HepG2 (cell line): ENCODE measurements around the gene PAPOLA. TPM values are rescaled to one million over a fixed set of nuclear protein-coding genes. Genes with fewer than 3 reads are reported as not detected.

Source experiments
- ATAC-seq: fragments of 200-7000 bp; cut with Tn5 transposase; 3 replicates; pipeline ENCODE4 v1.9.1; 2020; ENCODE audit warnings: mild to moderate bottlenecking, moderate library complexity
- BruUV-seq: library from RNA; stranded (reverse); fragments of 400-500 nt; replicated peaks from 2 replicates; lab custom pipeline; 2021; lab: Mats Ljungman, UMichigan
- CTCF ChIA-PET: fragments of 300-600 bp; formaldehyde crosslinking; extraction: SDS; loops from one replicate; lab custom pipeline; 2021; ENCODE audit warnings: low total read pairs, inconsistent platforms, low intra/inter-chr PET ratio; lab: Yijun Ruan, JAX
- POLR2A ChIA-PET: fragments of 350-600 bp; sonication (Branson Sonifier 250); formaldehyde crosslinking; loops from one replicate; lab custom pipeline; 2020; ENCODE audit warnings: antibody characterized with exemption, inconsistent platforms; lab: Yijun Ruan, JAX
- DNase-seq: peaks from one replicate; pipeline ENCODE4 v3.0.0-alpha.2; 2015; ENCODE audit warnings: low spot score
- FAIRE-seq: peaks from 3 replicates; lab custom pipeline; 2011; peaks lifted over from hg19 to GRCh38; lab: Jason Lieb, UNC
- H2AFZ ChIP-seq: one replicate; pipeline ENCODE4 v1.6.1; 2011; ENCODE audit warnings: low read length, inconsistent platforms
- H3K27ac ChIP-seq: fragments of 300-600 bp; 3 replicates; pipeline ENCODE4 v1.8.0; 2011; ENCODE audit warnings: mixed run types, mild to moderate bottlenecking, mixed read lengths, low read length, inconsistent platforms; ENCODE audit not compliant: insufficient read depth; ENCODE audit errors: extremely low read length
- H3K27me3 ChIP-seq, 2 experiments: fragments of 200-600 bp in 1 of 2; 2 replicates in 1 of 2; 3 replicates in 1 of 2; pipeline versions ENCODE4 v1.6.0 to v1.8.0; 2011; ENCODE audit warnings: low read length in 2 of 2, mild to moderate bottlenecking in 2 of 2, moderate library complexity in 2 of 2, inconsistent platforms in 1 of 2; ENCODE audit not compliant: insufficient read depth in 2 of 2, control insufficient read depth in 1 of 2
- H3K36me3 ChIP-seq, 2 experiments: fragments of 200-600 bp in 1 of 2; replicated peaks in 1 of 2; 2 replicates in 1 of 2; 3 replicates in 1 of 2; pipeline versions ENCODE4 v1.5.1 to v1.8.0; 2011; ENCODE audit warnings: low read length in 2 of 2, inconsistent platforms in 1 of 2; ENCODE audit not compliant: insufficient read depth in 2 of 2, control insufficient read depth in 1 of 2
- H3K4me1 ChIP-seq: 2 replicates; pipeline ENCODE4 v1.5.1; 2012; ENCODE audit warnings: low read length, inconsistent platforms; ENCODE audit not compliant: insufficient read depth
- H3K4me2 ChIP-seq: 2 replicates; pipeline ENCODE4 v1.6.0; 2011; ENCODE audit warnings: low read depth, low read length, inconsistent platforms
- H3K4me3 ChIP-seq, 3 experiments: fragments of 200-600 bp in 1 of 3; sonication (generic), shearing (Covaris generic) in 1 of 3; replicated peaks in 1 of 3; 2 replicates each; pipeline ENCODE4 v1.5.1; 2011 to 2016; ENCODE audit warnings: low read length in 3 of 3, inconsistent platforms in 2 of 3, low read depth in 2 of 3, mild to moderate bottlenecking in 2 of 3, control low read depth in 1 of 3, mixed read lengths in 1 of 3; ENCODE audit not compliant: insufficient read depth in 1 of 3
- H3K79me2 ChIP-seq: one replicate; pipeline ENCODE4 v1.6.1; 2011; ENCODE audit warnings: low read length, inconsistent platforms; ENCODE audit not compliant: insufficient read depth
- H3K9ac ChIP-seq: 2 replicates; pipeline ENCODE4 v1.6.0; 2011; ENCODE audit warnings: mild to moderate bottlenecking, low read depth, low read length, inconsistent platforms; ENCODE audit not compliant: insufficient read depth
- H3K9me3 ChIP-seq: 2 replicates; pipeline ENCODE4 v1.5.1; 2012; ENCODE audit warnings: mild to moderate bottlenecking, low read length
- H4K20me1 ChIP-seq: 2 replicates; pipeline ENCODE4 v1.6.0; 2011; ENCODE audit warnings: inconsistent platforms, mild to moderate bottlenecking, low read length, moderate library complexity; ENCODE audit not compliant: insufficient read depth
- ARNT2 ChIP-seq: sonication (generic); formaldehyde crosslinking; IDR thresholded peaks from 2 replicates; pipeline ENCODE4 v1.8.0; 2022; ENCODE audit warnings: mild to moderate bottlenecking, low read depth, missing genetic modification reagents, moderate library complexity
- ARNTL ChIP-seq: sonication (generic); formaldehyde crosslinking; IDR thresholded peaks from 2 replicates; pipeline ENCODE4 v1.4.0; 2020; ENCODE audit warnings: mild to moderate bottlenecking, missing genetic modification reagents
- HHEX ChIP-seq: IDR thresholded peaks from 2 replicates; pipeline ENCODE4 v1.6.1; 2016; ENCODE audit warnings: control low read depth
- HOXD1 ChIP-seq: sonication (generic); formaldehyde crosslinking; IDR thresholded peaks from 2 replicates; pipeline ENCODE4 v1.5.0; 2020; ENCODE audit warnings: missing genetic modification reagents
- KDM5B ChIP-seq: sonication (generic); formaldehyde crosslinking; IDR thresholded peaks from 2 replicates; pipeline ENCODE4 v1.4.0; 2020; ENCODE audit warnings: missing genetic modification reagents, mild to moderate bottlenecking, borderline replicate concordance
- MXD4 ChIP-seq: IDR thresholded peaks from 2 replicates; pipeline ENCODE4 v1.6.1; 2016; ENCODE audit warnings: mild to moderate bottlenecking, missing biosample characterization, missing genetic modification reagents
- NAIF1 ChIP-seq: sonication (generic); formaldehyde crosslinking; IDR thresholded peaks from 2 replicates; pipeline ENCODE4 v1.5.0; 2020; ENCODE audit warnings: mild to moderate bottlenecking, missing genetic modification reagents, borderline replicate concordance
- SMAD9 ChIP-seq: sonication (generic); formaldehyde crosslinking; IDR thresholded peaks from 2 replicates; pipeline ENCODE4 v1.5.1; 2020; ENCODE audit warnings: mild to moderate bottlenecking, missing genetic modification reagents
- SMYD3 ChIP-seq: sonication (generic); formaldehyde crosslinking; IDR thresholded peaks from 2 replicates; pipeline ENCODE4 v1.8.1; 2023; ENCODE audit warnings: mild to moderate bottlenecking, missing genetic modification reagents
- STAT5B ChIP-seq: sonication (generic); formaldehyde crosslinking; IDR thresholded peaks from 2 replicates; pipeline ENCODE4 v1.4.0; 2020; ENCODE audit warnings: missing genetic modification reagents
- YEATS2 ChIP-seq: sonication (generic); formaldehyde crosslinking; IDR thresholded peaks from 2 replicates; pipeline ENCODE4 v1.4.0; 2020; ENCODE audit warnings: missing genetic modification reagents, borderline replicate concordance
- ZNF383 ChIP-seq: sonication (generic); formaldehyde crosslinking; IDR thresholded peaks from 2 replicates; pipeline ENCODE4 v1.4.0; 2020; ENCODE audit warnings: missing genetic modification reagents, mild to moderate bottlenecking, borderline replicate concordance
- ZNF484 ChIP-seq: sonication (generic); formaldehyde crosslinking; IDR thresholded peaks from 2 replicates; pipeline ENCODE4 v1.5.1; 2020; ENCODE audit warnings: mild to moderate bottlenecking, low read depth, missing genetic modification reagents, borderline replicate concordance
- ZSCAN20 ChIP-seq: sonication (generic); formaldehyde crosslinking; IDR thresholded peaks from 2 replicates; pipeline ENCODE4 v1.4.0; 2020; ENCODE audit warnings: missing genetic modification reagents, mild to moderate bottlenecking, borderline replicate concordance
- WGBS: methylation state at CpG from one replicate; pipeline ENCODE4 v1.1.6; 2017; ENCODE audit warnings: low lambda C conversion rate; 5-methylcytosine and 5-hydroxymethylcytosine counted together
- in situ Hi-C: cut with HindIII; loops from 2 replicates; pipeline ENCODE4 v1.10.0; 2017; ENCODE audit warnings: low pct_unique_long_range_greater_than_20kb; ENCODE audit not compliant: extremely low pct_ligation_motif_present
- intact Hi-C: fragments of 100-400 bp; cut with micrococcal nuclease; formaldehyde crosslinking; loops from one replicate; pipeline ENCODE4 v1.10.0; 2022; ENCODE audit not compliant: unreplicated experiment
- polyA plus RNA-seq, 8 experiments: library from polyadenylated mRNA; depleted of rRNA in 3 of 8; stranded (reverse) in 7 of 8; unstranded in 1 of 8; fragments of >200 nt; fragmentation: Illumina TruSeq in 4 of 8; extraction: Trizol in 4 of 8; gene quantifications; 2 replicates each; pipeline versions ENCODE4 v1.2.1 to v1.2.3, GENCODE V29; 2011 to 2016; ENCODE audit warnings: low read depth in 4 of 8, missing spikeins in 1 of 8, mixed read lengths in 1 of 8; ENCODE audit not compliant: insufficient read depth in 1 of 8
- total RNA-seq, 5 experiments: library from RNA; depleted of rRNA; stranded (reverse); fragments of >200 nt; fragmentation: Illumina TruSeq; extraction: Trizol; gene quantifications; 2 replicates each; pipeline ENCODE4 v1.2.3, GENCODE V29; 2016; ENCODE audit warnings: low read depth in 1 of 5
- TF ChIP-seq, protein P1 (sequence below): sonication (generic); formaldehyde crosslinking; IDR thresholded peaks from 2 replicates; pipeline ENCODE4 v1.4.0; 2020; ENCODE audit warnings: mild to moderate bottlenecking, low read depth, missing genetic modification reagents
- TF ChIP-seq, protein P2 (sequence below): sonication (generic); formaldehyde crosslinking; IDR thresholded peaks from 2 replicates; pipeline ENCODE4 v1.8.0; 2022; ENCODE audit warnings: mild to moderate bottlenecking, missing genetic modification reagents, moderate library complexity

The PAPOLA gene
- total and polyA plus RNA-seq, 2 of the 13 experiments (the other 11 are each of a cell fraction or from before 2014, with no cell fraction given), result 103 to 151 TPM

- no peak for TF ChIP-seq ZSCAN20 (CRISPR knock-in tag)
- TF ChIP-seq ARNT2 (CRISPR knock-in tag), result 0 out of 2 replicates have a peak, but pooled peaks have one; percentile 27
Observed at GRCh38 chr14:96592591-96593386, 90.6 kb downstream of the PAPOLA start (continued).

GRCh38 chr14:96594961-96595360 is 92.8 kb downstream of the PAPOLA start:
- POLR2A ChIA-PET, result no interaction called here
- 8% methylated on average over 6 of the region's 6 CpGs for WGBS
- H2AFZ ChIP-seq, result no peak overlapping the region
- peaks cover 12% of the 10 kb centered on the region; the same call in 1 of the 2 replicates for H3K4me1 ChIP-seq
- H3K27me3 ChIP-seq, result peaks cover 0 to 29% of the 10 kb centered on the region in 2 experiments; a peak in 3 of 5 replicates
- intact Hi-C loops (no loop called here), in situ Hi-C loops (no loop called here)
- BruUV-seq, result no TSS peak
- no peaks in the 10 kb centered on the region for H3K36me3 ChIP-seq
- no peak for TF ChIP-seq ARNTL (CRISPR knock-in tag)
- no peak for TF ChIP-seq MXD4 (CRISPR knock-in tag)
- no peak for TF ChIP-seq ZNF484 (CRISPR knock-in tag)
- TF ChIP-seq, protein P1, sequence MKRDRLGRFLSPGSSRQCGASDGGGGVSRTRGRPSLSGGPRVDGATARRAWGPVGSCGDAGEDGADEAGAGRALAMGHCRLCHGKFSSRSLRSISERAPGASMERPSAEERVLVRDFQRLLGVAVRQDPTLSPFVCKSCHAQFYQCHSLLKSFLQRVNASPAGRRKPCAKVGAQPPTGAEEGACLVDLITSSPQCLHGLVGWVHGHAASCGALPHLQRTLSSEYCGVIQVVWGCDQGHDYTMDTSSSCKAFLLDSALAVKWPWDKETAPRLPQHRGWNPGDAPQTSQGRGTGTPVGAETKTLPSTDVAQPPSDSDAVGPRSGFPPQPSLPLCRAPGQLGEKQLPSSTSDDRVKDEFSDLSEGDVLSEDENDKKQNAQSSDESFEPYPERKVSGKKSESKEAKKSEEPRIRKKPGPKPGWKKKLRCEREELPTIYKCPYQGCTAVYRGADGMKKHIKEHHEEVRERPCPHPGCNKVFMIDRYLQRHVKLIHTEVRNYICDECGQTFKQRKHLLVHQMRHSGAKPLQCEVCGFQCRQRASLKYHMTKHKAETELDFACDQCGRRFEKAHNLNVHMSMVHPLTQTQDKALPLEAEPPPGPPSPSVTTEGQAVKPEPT (CRISPR knock-in tag), result no peak
- TF ChIP-seq HHEX (CRISPR knock-in tag), result no peak
- no peak for TF ChIP-seq ZNF383 (CRISPR knock-in tag)
- no peak for TF ChIP-seq SMAD9
- no peak for TF ChIP-seq SMYD3
- TF ChIP-seq NAIF1 (CRISPR knock-in tag), result no peak
- no peak for TF ChIP-seq HOXD1 (CRISPR knock-in tag)
- TF ChIP-seq, protein P2, sequence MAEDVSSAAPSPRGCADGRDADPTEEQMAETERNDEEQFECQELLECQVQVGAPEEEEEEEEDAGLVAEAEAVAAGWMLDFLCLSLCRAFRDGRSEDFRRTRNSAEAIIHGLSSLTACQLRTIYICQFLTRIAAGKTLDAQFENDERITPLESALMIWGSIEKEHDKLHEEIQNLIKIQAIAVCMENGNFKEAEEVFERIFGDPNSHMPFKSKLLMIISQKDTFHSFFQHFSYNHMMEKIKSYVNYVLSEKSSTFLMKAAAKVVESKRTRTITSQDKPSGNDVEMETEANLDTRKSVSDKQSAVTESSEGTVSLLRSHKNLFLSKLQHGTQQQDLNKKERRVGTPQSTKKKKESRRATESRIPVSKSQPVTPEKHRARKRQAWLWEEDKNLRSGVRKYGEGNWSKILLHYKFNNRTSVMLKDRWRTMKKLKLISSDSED (CRISPR knock-in tag), result no peak
- no peak for TF ChIP-seq YEATS2 (CRISPR knock-in tag)
- no peak for TF ChIP-seq STAT5B (CRISPR knock-in tag)
- TF ChIP-seq KDM5B (CRISPR knock-in tag), result no peak
- no peak overlapping the region for H3K4me2 ChIP-seq
- no peak overlapping the region for H3K9ac ChIP-seq
- H3K79me2 ChIP-seq, result no peaks in the 10 kb centered on the region
- H3K27ac ChIP-seq, result no peak overlapping the region
- no peak overlapping the region for H3K4me3 ChIP-seq
- DNase-seq (no peak), ATAC-seq (no peak), FAIRE-seq (no peak)
- no peaks in the 10 kb centered on the region for H4K20me1 ChIP-seq
- CTCF ChIA-PET, result no interaction called here
- no peaks in the 10 kb centered on the region for H3K9me3 ChIP-seq
